ENCODE results near the gene KRTAP10-2.

GRCh38 chr21:44514218-44514520 is 37.1 kb downstream of the KRTAP10-2 start:
- TF ChIP-seq, protein P1, sequence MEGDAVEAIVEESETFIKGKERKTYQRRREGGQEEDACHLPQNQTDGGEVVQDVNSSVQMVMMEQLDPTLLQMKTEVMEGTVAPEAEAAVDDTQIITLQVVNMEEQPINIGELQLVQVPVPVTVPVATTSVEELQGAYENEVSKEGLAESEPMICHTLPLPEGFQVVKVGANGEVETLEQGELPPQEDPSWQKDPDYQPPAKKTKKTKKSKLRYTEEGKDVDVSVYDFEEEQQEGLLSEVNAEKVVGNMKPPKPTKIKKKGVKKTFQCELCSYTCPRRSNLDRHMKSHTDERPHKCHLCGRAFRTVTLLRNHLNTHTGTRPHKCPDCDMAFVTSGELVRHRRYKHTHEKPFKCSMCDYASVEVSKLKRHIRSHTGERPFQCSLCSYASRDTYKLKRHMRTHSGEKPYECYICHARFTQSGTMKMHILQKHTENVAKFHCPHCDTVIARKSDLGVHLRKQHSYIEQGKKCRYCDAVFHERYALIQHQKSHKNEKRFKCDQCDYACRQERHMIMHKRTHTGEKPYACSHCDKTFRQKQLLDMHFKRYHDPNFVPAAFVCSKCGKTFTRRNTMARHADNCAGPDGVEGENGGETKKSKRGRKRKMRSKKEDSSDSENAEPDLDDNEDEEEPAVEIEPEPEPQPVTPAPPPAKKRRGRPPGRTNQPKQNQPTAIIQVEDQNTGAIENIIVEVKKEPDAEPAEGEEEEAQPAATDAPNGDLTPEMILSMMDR (conservative IDR thresholded peaks at IDR 0.05 in 1 of 2, IDR thresholded peaks at IDR 0.05 in 1 of 2; ENCODE audit: extremely low read depth in 1 of 2, insufficient read depth in 1 of 2, low read depth in 1 of 2, low read length in 2 of 2): no peak
- no peak for TF ChIP-seq EZH2 (IDR thresholded peaks at IDR 0.05; ENCODE audit: borderline replicate concordance, low read length)

Measured in mammary epithelial cell (primary cell).